ENCODE measurements around the gene FLNB. TPM values are rescaled to one million over a fixed set of nuclear protein-coding genes. Genes with fewer than 3 reads are reported as not detected.

The FLNB gene
- total RNA-seq, 4 donors from 2014 or later: 282 to 707 (median 563) TPM

- Histone ChIP-seq H3K27me3 (no peaks in the 10 kb centered on the region), H3K27ac (peak overlapping the region; percentile 61 to 80 (median 74)), H3K4me1 (peaks cover 14 to 48% (median 24%) of the 10 kb centered on the region in 4 donors), H3K4me3 (no peak overlapping the region), H3K36me3 (peaks cover 0 to 23% (median 10%) of the 10 kb centered on the region in 4 donors), H3K9me3 (no peaks in the 10 kb centered on the region)
- WGBS, 2 donors (ENCODE audit: low coverage in 1 of 2): 57 to 70% methylated on average over 5 of the region's 5 CpGs
- in situ Hi-C loops (cut with MboI; ENCODE audit: low pct_ligation_motif_present in 1 of 4, low pct_unique_long_range_greater_than_20kb in 1 of 4, low sequenced_read_pairs in 3 of 4): no loop called here
- TF ChIP-seq POLR2A (IDR thresholded peaks at IDR 0.05) (no peak), EP300 (IDR thresholded peaks at IDR 0.05; ENCODE audit: low read depth) (no peak), CTCF (IDR thresholded peaks at IDR 0.05) (no peak), POLR2AphosphoS5 (IDR thresholded peaks at IDR 0.05) (no peak)
- no peak for DNase-seq
- intact Hi-C loops (cut with DNase I; ENCODE audit: low total_unique reads): no loop called here
Observed at GRCh38 chr3:58074116-58074715, 66.0 kb downstream of the FLNB start.

GRCh38 chr3:58074997-58075396 is 66.8 kb downstream of the FLNB start:
- DNase-seq: no peak
- peak overlapping the region; percentile 61 to 80 (median 74) for H3K27ac ChIP-seq
- H3K27me3 ChIP-seq: no peaks in the 10 kb centered on the region
- WGBS, 2 donors (ENCODE audit: low coverage in 1 of 2): 67 to 71% methylated on average over 2 of the region's 2 CpGs
- H3K4me3 ChIP-seq: no peak overlapping the region
- H3K36me3 ChIP-seq: peaks cover 0 to 31% (median 12%) of the 10 kb centered on the region in 4 donors
- intact Hi-C loops (cut with DNase I; ENCODE audit: low total_unique reads): no loop called here
- in situ Hi-C loops (cut with MboI; ENCODE audit: low pct_ligation_motif_present in 1 of 4, low pct_unique_long_range_greater_than_20kb in 1 of 4, low sequenced_read_pairs in 3 of 4): no loop called here
- peaks cover 14 to 42% (median 24%) of the 10 kb centered on the region in 4 donors for H3K4me1 ChIP-seq
- no peak for TF ChIP-seq EP300 (IDR thresholded peaks at IDR 0.05; ENCODE audit: low read depth)
- TF ChIP-seq CTCF (IDR thresholded peaks at IDR 0.05): no peak
- TF ChIP-seq POLR2A (IDR thresholded peaks at IDR 0.05): no peak
- TF ChIP-seq POLR2AphosphoS5 (IDR thresholded peaks at IDR 0.05): no peak
- H3K9me3 ChIP-seq: no peaks in the 10 kb centered on the region

DNA sequence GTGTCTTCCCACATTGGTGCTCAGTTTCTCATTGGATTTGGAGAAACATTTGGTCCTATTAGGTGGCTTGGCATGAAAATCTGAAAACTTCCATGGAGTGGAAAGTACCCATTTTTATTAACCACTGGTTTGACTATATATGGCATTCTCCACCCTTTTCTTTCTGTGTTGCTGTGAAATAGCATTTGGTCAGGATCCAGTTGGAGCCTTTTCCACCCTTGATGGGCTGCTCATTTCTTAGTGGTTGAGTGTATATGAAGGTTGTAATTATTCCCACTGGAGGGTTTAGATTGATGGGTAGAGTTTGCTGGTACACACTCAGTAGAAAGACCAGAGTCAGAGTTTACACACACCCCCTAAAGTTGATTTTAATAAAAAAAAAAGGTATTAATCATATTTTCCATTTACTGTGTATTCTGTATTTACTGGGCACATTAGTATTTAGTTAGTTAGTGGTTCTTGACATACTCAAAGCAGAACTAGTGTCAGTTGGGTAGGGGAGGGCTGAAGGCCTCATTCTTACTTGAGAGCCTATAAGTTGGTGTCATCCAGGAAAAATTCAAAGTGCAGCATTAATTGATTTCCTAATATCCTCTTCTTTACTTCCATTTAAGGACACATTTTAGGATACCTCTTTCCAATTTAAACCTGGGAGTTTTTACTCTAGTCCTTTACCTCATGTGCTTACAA is 69.5 kb downstream of the FLNB start:
- Histone ChIP-seq H3K4me1 (peaks cover 2 to 29% (median 14%) of the 10 kb centered on the region in 4 donors), H3K36me3 (peaks cover 0 to 47% (median 16%) of the 10 kb centered on the region in 4 donors), H3K27ac (peak overlapping the region in 1 of 4 donors; percentile 14), H3K9me3 (no peaks in the 10 kb centered on the region), H3K4me3 (no peak overlapping the region), H3K27me3 (no peaks in the 10 kb centered on the region)
- in situ Hi-C loops (cut with MboI; ENCODE audit: low pct_ligation_motif_present in 1 of 4, low pct_unique_long_range_greater_than_20kb in 1 of 4, low sequenced_read_pairs in 3 of 4): no loop called here
- no peak for DNase-seq
- intact Hi-C loops (cut with DNase I; ENCODE audit: low total_unique reads): no loop called here
- TF ChIP-seq CTCF (IDR thresholded peaks at IDR 0.05) (no peak), EP300 (IDR thresholded peaks at IDR 0.05; ENCODE audit: low read depth) (no peak), POLR2A (IDR thresholded peaks at IDR 0.05) (no peak), POLR2AphosphoS5 (IDR thresholded peaks at IDR 0.05) (no peak)

DNA sequence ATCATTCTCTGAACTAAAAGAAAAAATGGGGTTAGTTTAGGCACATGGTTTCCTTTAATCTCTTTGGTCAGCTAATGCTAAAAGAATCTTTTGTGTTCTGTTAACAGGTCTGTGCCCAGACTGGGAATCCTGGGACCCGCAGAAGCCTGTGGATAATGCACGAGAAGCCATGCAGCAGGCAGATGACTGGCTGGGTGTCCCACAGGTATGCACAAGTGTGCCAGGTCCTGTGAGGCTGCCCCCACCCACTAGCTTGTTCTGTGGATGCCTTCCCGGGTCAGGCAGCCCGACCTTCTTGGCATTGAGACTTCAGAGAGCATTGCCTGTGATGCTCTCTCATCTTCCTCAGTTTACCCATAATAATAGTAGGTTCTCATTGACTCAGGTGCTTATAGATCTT is 70.4 kb downstream of the FLNB start:
- DNase-seq: no peak
- Histone ChIP-seq H3K9me3 (no peaks in the 10 kb centered on the region), H3K27ac (peak overlapping the region in 1 of 4 donors; percentile 10), H3K36me3 (peaks cover 0 to 47% (median 16%) of the 10 kb centered on the region in 4 donors), H3K4me3 (no peak overlapping the region), H3K27me3 (no peaks in the 10 kb centered on the region), H3K4me1 (peaks cover 0 to 20% (median 8%) of the 10 kb centered on the region in 4 donors)
- no peak for TF ChIP-seq EP300 (IDR thresholded peaks at IDR 0.05; ENCODE audit: low read depth)
- no peak for TF ChIP-seq POLR2A (IDR thresholded peaks at IDR 0.05)
- intact Hi-C loops (cut with DNase I; ENCODE audit: low total_unique reads) (no loop called here), in situ Hi-C loops (cut with MboI; ENCODE audit: low pct_ligation_motif_present in 1 of 4, low pct_unique_long_range_greater_than_20kb in 1 of 4, low sequenced_read_pairs in 3 of 4) (no loop called here)
- WGBS, 2 donors (ENCODE audit: low coverage in 1 of 2): 88% methylated on average over 4 of the region's 4 CpGs; no CpG with 5 or more reads in 1 of the 2 donors
